ENCODE measurements around the gene AK5.

- no peak for TF ChIP-seq EZH2 (IDR thresholded peaks at IDR 0.05; ENCODE audit: low read length, unreplicated experiment)
- TF ChIP-seq EZH2phosphoT487 (IDR thresholded peaks at IDR 0.05; ENCODE audit: borderline replicate concordance, low read length), result no peak
Observed at GRCh38 chr1:77250126-77250525, 31.7 kb upstream of the AK5 start.
